Thyroid gland (tissue), 4 donors: Measurements from ENCODE around the gene CPVL.

Source experiments
- CTCF ChIP-seq, 6 experiments: fragments of 200-600 bp in 3 of 6; fragments of 450-650 bp in 3 of 6; sonication (generic) in 3 of 6; IDR thresholded peaks; one replicate each; pipeline ENCODE4 v1.5.1; 2016 to 2019; ENCODE audit warnings: antibody characterized with exemption in 6 of 6, mild to moderate bottlenecking in 2 of 6, inconsistent platforms in 1 of 6, moderate library complexity in 1 of 6
- POLR2A ChIP-seq, 2 donors: fragments of 450-650 bp; IDR thresholded peaks; one replicate each; pipeline ENCODE4 v1.6.1; 2017; ENCODE audit warnings: antibody characterized with exemption in 2 of 2, mild to moderate bottlenecking in 2 of 2, moderate library complexity in 1 of 2

- TF ChIP-seq CTCF (IDR thresholded peaks at IDR 0.05) (no peak), POLR2A (IDR thresholded peaks at IDR 0.05) (no peak)
Observed at GRCh38 chr7:29041991-29042390, 104.3 kb downstream of the CPVL start.
